ENCODE data around the gene HOXA3.
A peak's percentile ranks its signal among the peaks of the same experiment; 100 is the strongest.

The HOXA3 gene

DNA sequence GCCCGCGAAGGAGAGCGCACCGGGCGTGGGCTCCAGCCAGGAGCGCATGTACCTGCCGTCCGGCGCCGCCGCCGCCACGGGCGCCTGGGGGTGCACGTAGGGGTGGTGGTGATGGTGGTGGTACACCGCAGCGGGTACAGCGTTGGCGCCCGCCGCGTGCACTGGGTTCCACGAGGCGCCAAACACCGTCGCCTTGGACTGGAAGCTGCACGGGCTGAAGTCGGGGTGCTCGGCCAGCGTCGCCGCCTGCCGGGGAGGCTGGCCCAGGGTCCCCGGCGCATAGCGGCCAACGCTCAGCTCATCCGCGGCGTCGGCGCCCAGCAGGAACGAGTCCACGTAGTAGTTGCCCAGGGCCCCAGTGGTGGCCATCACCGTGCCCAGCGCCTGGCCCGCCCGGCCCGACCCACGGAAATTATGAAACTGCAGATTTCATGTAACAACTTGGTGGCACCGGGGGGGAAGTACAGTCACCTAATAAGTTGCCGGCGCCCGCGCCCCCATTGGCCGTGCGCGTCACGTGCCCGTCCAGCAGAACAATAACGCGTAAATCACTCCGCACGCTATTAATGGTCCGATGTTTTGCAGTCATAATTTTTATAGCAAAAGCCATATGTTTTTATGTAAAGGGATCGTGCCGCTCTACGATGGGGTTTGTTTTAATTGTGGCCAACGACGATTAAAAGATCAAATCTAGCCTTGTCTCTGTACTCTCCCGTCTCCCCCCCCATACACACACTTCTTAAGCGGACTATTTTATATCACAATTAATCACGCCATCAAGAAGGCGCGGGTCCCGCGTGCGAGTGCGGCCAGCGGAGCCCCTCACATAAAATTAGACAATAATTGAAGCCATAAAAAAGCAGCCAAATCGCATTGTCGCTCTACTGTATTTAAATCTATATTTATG is 13.0 kb upstream of the HOXA3 start, which contains the start of gene HOXA9:
HOXA9 (minus strand) TSS at position 449 of the 907 bp plus-strand sequence; CDS start at position 369, 80 bp downstream.
- no peak for DNase-seq

GRCh38 chr7:27164367-27165088 is 12.1 kb upstream of the HOXA3 start:
- DNase-seq, result no peak

GRCh38 chr7:27164045-27164366 is 11.6 kb upstream of the HOXA3 start:
- no peak for DNase-seq

- DNase-seq, result no peak
Observed at GRCh38 chr7:27163288-27164044, 11.1 kb upstream of the HOXA3 start.

GRCh38 chr7:27162561-27163287 is 10.3 kb upstream of the HOXA3 start:
- DNase-seq, result no peak

GRCh38 chr7:27161721-27162560 is 9.6 kb upstream of the HOXA3 start:
- no peak for DNase-seq

DNA sequence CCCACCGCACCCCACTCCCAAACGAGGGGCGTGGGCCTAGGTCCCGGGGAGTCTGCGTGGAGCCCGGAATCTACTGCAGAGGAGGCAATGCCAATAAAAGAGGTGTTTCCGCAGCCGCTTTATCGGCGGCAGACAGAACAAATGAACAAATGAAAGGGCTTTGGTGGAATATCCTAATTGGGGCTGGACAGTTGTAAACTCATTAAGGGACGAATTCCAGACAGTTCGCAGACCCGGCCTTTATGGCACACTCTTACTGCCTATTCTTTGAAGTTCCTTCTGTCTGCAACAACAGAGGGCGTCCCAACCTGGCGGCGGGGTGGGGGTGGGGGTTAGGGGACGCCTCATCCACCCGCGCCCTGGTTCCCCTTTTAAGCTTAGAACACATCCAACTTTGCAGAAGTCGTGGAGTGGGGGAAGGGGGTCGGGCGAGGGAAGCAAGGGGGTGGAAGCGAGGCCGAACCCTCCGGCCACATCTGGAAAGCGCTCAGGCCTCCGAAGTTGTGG is 8.9 kb upstream of the HOXA3 start:
- no peak for DNase-seq

- DNase-seq, result peak; percentile 82
Observed at GRCh38 chr7:27160546-27161213, 8.3 kb upstream of the HOXA3 start.

DNA sequence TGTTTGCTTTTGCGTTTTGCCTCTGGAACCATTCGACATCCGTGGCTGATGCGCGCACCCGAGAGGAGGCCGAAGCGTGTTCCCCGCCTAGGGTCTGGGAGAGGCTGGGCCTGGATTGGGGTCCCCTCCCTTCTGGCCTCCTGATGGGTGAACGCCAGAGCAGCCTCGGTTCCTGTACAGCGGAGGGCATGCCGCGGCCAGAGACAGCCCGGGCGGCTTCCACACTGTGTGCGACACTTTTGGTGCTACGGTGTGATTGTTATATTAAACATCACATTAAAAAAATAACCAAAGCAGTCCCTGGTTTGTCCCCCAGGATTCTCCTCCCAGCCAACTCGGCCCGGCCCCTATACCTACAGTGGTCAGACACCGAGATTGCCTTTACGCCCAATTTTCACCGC is 7.8 kb upstream of the HOXA3 start:
- DNase-seq, result no peak

- DNase-seq, result no peak
Observed at GRCh38 chr7:27159266-27160144, 7.1 kb upstream of the HOXA3 start.

DNA sequence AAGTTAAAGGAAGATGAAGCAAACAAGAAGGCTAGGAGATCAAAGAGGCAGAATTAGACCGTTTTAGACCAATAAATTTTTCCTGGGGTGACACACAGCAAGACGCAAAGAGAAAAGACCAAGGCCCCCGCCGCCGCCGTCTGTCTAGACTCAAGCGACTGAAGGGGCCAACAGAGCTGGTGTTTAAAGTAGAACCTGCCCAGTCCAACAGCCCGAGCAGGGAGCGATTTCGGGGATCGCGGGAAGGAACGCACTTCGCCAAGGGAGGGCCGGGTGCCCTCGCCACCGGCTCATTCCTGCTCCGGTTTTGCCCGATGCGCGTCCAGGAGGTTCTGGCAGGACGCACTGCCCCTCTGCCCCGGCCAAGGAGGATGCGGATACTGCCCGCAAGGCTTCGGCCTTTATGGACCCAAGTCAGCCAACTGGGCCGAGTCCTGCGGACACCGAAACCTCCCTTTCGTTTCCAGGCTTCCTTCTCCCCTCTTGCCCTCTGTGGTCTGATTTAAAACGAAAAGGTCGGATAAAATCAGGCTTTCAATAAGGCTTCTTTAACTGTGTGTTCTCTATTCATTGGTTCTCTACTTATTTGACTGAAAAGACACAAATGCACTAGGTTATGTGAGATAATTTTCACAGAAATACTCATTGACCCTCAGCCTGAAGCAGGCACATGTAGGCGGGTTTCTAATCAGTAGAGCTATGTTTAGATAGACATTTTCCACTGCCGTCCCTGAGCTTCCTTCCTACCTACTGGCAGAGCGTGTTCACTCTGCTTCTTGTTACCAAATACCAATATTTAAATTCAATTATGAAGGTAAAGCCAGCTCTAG is 6.3 kb upstream of the HOXA3 start:
- DNase-seq, result no peak

DNA sequence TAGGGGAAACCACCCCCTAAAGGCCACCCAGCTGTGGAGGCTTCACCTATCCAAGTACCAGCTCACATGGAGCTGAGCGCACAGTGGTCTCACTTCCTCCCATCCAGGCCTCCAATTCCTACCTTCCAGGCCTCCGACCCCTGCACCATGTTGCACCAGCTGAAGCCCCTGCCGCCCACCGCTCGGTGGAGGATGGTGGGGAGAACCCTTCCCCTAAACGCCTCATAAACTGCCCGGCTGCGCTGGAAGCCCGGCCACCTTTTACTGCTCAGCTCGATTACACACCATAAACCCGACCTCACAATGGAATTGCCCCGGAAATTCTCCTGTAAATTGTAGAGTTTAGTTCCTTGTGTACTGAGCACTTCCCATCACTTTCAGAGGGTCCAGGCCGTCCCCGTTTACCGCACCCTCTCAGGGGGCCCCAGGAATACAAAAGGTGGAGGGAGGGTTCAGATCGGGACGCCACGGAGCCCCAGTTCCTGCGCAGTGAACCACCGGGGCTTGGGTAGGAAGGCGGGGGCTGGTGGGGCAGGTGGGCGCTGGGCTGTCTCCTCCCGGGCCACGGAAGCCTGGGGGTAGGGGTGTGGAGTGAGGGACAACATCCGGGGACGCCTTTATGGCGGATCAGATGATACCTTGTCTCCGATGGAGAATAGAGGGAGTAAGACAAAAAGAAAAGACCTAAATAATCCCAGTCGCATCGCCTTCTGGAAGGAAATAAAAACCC is 5.5 kb upstream of the HOXA3 start:
- DNase-seq, result no peak

DNA sequence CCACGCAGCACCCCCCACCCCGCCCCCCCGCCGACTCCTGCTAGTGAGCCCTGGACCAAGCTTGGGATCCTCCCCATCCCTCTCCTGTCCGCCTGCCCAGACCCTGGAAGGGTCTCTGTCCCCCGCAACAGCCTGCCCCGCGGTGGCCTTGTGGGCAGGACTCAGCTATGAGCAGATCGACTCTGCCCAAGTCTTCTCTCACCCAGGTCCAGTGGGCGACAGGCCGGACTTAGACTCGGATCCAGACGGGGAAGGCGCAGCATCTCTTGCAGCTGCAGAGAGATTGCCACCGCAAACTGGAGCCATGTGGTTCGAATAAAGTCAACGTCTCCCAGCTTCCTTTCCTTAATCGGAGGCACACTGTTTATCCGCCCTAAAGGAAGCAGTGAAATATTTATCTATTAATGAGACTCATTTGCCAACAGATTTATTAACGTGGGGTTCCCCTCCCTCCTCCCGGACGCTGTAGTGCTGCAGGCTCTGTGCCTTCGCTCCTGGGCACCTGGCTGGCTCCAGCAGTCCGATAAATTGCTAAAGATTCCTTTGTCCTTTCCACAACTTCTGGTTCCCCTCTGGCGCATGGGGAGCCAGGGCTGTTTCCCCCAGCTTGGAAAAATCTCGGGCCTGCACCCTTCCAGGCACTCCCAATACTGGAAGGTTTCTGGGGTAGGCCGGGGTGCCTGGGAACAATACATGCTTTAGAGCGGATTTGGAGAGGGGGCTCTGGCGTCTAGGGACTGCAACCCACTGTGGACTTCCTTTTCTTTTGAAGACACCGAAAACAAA is 4.7 kb upstream of the HOXA3 start:
- DNase-seq, result no peak

DNA sequence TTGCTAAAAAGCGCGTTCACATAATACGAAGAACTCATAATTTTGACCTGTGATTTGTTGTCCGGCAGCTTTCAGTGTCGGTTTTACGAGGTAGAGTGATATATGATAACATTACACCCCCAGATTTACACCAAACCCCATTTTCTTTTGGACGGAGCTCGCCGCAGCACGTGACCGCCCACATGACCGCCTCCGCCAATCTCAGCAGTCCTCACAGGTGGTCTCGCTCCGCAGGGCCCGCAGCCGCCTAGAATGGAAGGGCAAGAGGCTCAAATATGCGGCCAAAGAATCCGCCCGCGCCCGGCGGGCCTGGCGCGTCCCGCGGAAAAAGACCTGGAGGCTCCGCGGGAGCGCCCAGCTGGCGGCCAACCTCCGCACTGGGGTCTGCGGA is 4.1 kb upstream of the HOXA3 start, which contains the start of gene HOXA7:
HOXA7 (minus strand) TSS at position 168 of the 391 bp plus-strand sequence; CDS start at position 38, 130 bp downstream.
- DNase-seq, result no peak

GRCh38 chr7:27155816-27156507 is 3.6 kb upstream of the HOXA3 start:
- DNase-seq, result no peak
